Measurements from ENCODE around the gene MSANTD7. TPM values are rescaled to one million over a fixed set of nuclear protein-coding genes. Genes with fewer than 3 reads are reported as not detected.

MSANTD7 gene
- total RNA-seq, 2 donors from 2014 or later, result 14.6 to 15.6 TPM

DNA sequence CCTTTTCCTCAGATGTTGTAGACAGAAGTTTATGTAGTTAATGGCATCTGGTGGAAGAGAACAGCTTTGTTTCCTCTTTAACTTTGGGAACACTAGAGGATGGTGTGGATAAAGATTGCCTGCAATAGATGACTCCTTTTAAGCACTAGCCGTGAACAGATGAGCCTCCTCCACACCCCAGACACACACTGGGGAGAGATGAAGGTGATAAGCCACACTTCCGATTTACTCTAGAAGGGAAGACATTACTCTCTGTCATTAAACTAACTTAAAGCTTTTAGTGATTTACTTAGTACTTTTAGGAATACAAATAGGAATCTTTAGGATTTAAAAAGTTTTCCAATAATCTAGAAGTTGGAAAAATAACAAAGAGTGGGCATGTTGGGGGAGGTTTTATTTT, 6.8 kb downstream of the MSANTD7 start:
- Mint-ChIP-seq H3K9me3 (no peaks in the 10 kb centered on the region), H3K27me3 (ENCODE audit: insufficient read depth) (no peaks in the 10 kb centered on the region), H3K4me1 (no peaks in the 10 kb centered on the region), H3K36me3 (ENCODE audit: low read depth) (peaks cover 52% of the 10 kb centered on the region), H3K27ac (no peak overlapping the region), H3K4me3 (no peak overlapping the region)
- no peak overlapping the region for H3K4me3 ChIP-seq (ENCODE audit: low read length)
- no peak overlapping the region for H3K9ac ChIP-seq (ENCODE audit: extremely low read depth, low read length, poor library complexity, severe bottlenecking)
- H3K36me3 ChIP-seq (ENCODE audit: control insufficient read depth, insufficient read depth, low read length), result peaks cover 63% of the 10 kb centered on the region
- TF ChIP-seq, protein P1, sequence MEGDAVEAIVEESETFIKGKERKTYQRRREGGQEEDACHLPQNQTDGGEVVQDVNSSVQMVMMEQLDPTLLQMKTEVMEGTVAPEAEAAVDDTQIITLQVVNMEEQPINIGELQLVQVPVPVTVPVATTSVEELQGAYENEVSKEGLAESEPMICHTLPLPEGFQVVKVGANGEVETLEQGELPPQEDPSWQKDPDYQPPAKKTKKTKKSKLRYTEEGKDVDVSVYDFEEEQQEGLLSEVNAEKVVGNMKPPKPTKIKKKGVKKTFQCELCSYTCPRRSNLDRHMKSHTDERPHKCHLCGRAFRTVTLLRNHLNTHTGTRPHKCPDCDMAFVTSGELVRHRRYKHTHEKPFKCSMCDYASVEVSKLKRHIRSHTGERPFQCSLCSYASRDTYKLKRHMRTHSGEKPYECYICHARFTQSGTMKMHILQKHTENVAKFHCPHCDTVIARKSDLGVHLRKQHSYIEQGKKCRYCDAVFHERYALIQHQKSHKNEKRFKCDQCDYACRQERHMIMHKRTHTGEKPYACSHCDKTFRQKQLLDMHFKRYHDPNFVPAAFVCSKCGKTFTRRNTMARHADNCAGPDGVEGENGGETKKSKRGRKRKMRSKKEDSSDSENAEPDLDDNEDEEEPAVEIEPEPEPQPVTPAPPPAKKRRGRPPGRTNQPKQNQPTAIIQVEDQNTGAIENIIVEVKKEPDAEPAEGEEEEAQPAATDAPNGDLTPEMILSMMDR (conservative IDR thresholded peaks at IDR 0.05), result no peak
- no peak for DNase-seq
- H3K27ac ChIP-seq (ENCODE audit: low read depth, low read length), result no peak overlapping the region
- no peaks in the 10 kb centered on the region for H3K27me3 ChIP-seq (ENCODE audit: control insufficient read depth, insufficient read depth, low read length, poor library complexity, severe bottlenecking)
- no peaks in the 10 kb centered on the region for H3K9me3 ChIP-seq (ENCODE audit: control insufficient read depth, low read length)
- WGBS, 2 experiments (ENCODE audit: insufficient coverage in 1 of 2, insufficient read length in 1 of 2), result no CpG with 5 or more reads among the region's 2 CpGs
- H3K4me1 ChIP-seq (ENCODE audit: control insufficient read depth, insufficient read depth, low read length), result no peaks in the 10 kb centered on the region

DNA sequence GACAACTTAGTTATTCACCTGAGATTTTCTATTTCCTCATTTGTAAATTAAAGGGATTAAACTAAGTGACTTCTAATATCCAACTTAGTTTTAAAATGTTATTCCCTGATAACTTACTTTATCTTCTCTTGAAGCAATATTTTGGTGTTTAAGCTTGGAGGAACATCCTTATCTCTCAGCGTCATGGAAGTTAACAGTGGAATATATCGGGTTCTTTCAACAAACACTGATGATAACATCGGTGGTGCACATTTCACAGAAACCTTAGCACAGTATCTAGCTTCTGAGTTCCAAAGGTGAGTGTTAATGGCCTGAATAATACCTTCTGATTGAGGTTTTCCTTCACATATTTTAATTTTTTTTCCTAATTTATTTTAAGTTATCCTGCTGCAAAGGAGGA, 14.1 kb downstream of the MSANTD7 start:
- no peak overlapping the region for H3K9ac ChIP-seq (ENCODE audit: extremely low read depth, low read length, poor library complexity, severe bottlenecking)
- no peaks in the 10 kb centered on the region for H3K9me3 ChIP-seq (ENCODE audit: control insufficient read depth, low read length)
- Mint-ChIP-seq H3K27me3 (ENCODE audit: insufficient read depth) (no peaks in the 10 kb centered on the region), H3K27ac (no peak overlapping the region), H3K9me3 (no peaks in the 10 kb centered on the region), H3K36me3 (ENCODE audit: low read depth) (peaks cover 20% of the 10 kb centered on the region), H3K4me3 (no peak overlapping the region), H3K4me1 (no peaks in the 10 kb centered on the region)
- H3K27ac ChIP-seq (ENCODE audit: low read depth, low read length), result no peak overlapping the region
- no peak for DNase-seq
- TF ChIP-seq, protein P1 (conservative IDR thresholded peaks at IDR 0.05), result no peak
- peaks cover 68% of the 10 kb centered on the region for H3K36me3 ChIP-seq (ENCODE audit: control insufficient read depth, insufficient read depth, low read length)
- no peak overlapping the region for H3K4me3 ChIP-seq (ENCODE audit: low read length)
- no peaks in the 10 kb centered on the region for H3K4me1 ChIP-seq (ENCODE audit: control insufficient read depth, insufficient read depth, low read length)
- WGBS, 2 experiments (ENCODE audit: insufficient coverage in 1 of 2, insufficient read length in 1 of 2), result 92 to 97% methylated on average over 3 of the region's 3 CpGs
- no peaks in the 10 kb centered on the region for H3K27me3 ChIP-seq (ENCODE audit: control insufficient read depth, insufficient read depth, low read length, poor library complexity, severe bottlenecking)

DNA sequence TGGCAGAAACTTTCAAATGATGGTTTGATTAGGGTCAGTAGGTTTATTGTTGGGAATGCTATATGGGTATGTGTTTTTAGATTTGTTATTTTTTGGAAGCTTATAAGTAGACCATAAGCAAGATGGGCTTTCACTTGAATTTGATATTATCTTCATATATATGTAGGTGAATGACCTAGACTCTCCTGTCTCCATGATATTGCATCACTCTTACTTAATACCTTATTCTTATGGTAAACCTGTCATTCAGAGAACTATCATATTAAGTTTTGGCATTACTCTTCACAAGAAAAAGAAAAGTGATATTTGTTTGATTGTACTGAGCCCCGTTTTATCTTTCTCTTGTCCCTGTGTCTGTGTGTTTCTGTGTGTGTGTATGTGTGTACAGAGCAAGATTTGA, 17.3 kb downstream of the MSANTD7 start:
- 93% methylated on average over 1 of the region's 1 CpG; no CpG with 5 or more reads in 1 of the 2 experiments for WGBS, 2 experiments (ENCODE audit: insufficient coverage in 1 of 2, insufficient read length in 1 of 2)
- Histone ChIP-seq H3K4me1 (ENCODE audit: control insufficient read depth, insufficient read depth, low read length) (peaks cover 5% of the 10 kb centered on the region), H3K27me3 (ENCODE audit: control insufficient read depth, insufficient read depth, low read length, poor library complexity, severe bottlenecking) (no peaks in the 10 kb centered on the region), H3K36me3 (ENCODE audit: control insufficient read depth, insufficient read depth, low read length) (peaks cover 68% of the 10 kb centered on the region), H3K4me3 (ENCODE audit: low read length) (no peak overlapping the region), H3K9ac (ENCODE audit: extremely low read depth, low read length, poor library complexity, severe bottlenecking) (no peak overlapping the region), H3K9me3 (ENCODE audit: control insufficient read depth, low read length) (no peaks in the 10 kb centered on the region), H3K27ac (ENCODE audit: low read depth, low read length) (no peak overlapping the region)
- peaks cover 19% of the 10 kb centered on the region for H3K36me3 Mint-ChIP-seq (ENCODE audit: low read depth)
- H3K4me3 Mint-ChIP-seq, result no peak overlapping the region
- no peaks in the 10 kb centered on the region for H3K9me3 Mint-ChIP-seq
- TF ChIP-seq, protein P1 (conservative IDR thresholded peaks at IDR 0.05), result no peak
- DNase-seq, result no peak
- no peaks in the 10 kb centered on the region for H3K27me3 Mint-ChIP-seq (ENCODE audit: insufficient read depth)
- no peak overlapping the region for H3K27ac Mint-ChIP-seq
- H3K4me1 Mint-ChIP-seq, result peaks cover 9% of the 10 kb centered on the region
